Measurements from ENCODE around the gene TRIM62. TPM values are rescaled to one million over a fixed set of nuclear protein-coding genes. Genes with fewer than 3 reads are reported as not detected.
"Not testable (repeated sequence)": the region's sequence is repeated elsewhere in the genome, so short reads cannot be mapped to it uniquely, and the experiment has no call there.

Gene TRIM62
- total RNA-seq, 2 donors from 2014 or later, result 8.7 to 15.0 TPM

GRCh38 chr1:33117440-33118085 is 64.3 kb downstream of the TRIM62 start:
- H3K27me3 Mint-ChIP-seq, result no peaks in the 10 kb centered on the region
- DNase-seq (ENCODE audit: low spot score) (no peak), ATAC-seq (no peak)
- H3K9me3 Mint-ChIP-seq, result no peaks in the 10 kb centered on the region
- peaks cover 0 to 3% of the 10 kb centered on the region in 2 donors for H3K4me1 Mint-ChIP-seq (ENCODE audit: low read depth in 2 of 2)
- no peaks in the 10 kb centered on the region for H3K36me3 Mint-ChIP-seq
- no peak overlapping the region for H3K27ac Mint-ChIP-seq
- no peak overlapping the region for H3K4me3 Mint-ChIP-seq

- no peak for DNase-seq (ENCODE audit: low spot score)
- Mint-ChIP-seq H3K27me3 (no peaks in the 10 kb centered on the region), H3K9me3 (no peaks in the 10 kb centered on the region), H3K27ac (no peak overlapping the region), H3K4me1 (ENCODE audit: low read depth in 2 of 2) (no peaks in the 10 kb centered on the region), H3K36me3 (peaks cover 13% of the 10 kb centered on the region), H3K4me3 (no peak overlapping the region)
- no peak for ATAC-seq
These were observed 69.9 kb downstream of the TRIM62 start for GRCh38 chr1:33111965-33112364.

- Mint-ChIP-seq H3K4me3 (no peak overlapping the region), H3K36me3 (peaks cover 13% of the 10 kb centered on the region), H3K9me3 (no peaks in the 10 kb centered on the region), H3K27me3 (no peaks in the 10 kb centered on the region), H3K4me1 (ENCODE audit: low read depth in 2 of 2) (no peaks in the 10 kb centered on the region), H3K27ac (no peak overlapping the region)
- ATAC-seq (no peak), DNase-seq (ENCODE audit: low spot score) (no peak)
These were observed 71.4 kb downstream of the TRIM62 start for GRCh38 chr1:33110477-33110876.

- H3K9me3 Mint-ChIP-seq; H3K36me3 Mint-ChIP-seq; ATAC-seq; DNase-seq (ENCODE audit: low spot score); H3K27me3 Mint-ChIP-seq: not testable (repeated sequence)
- peak overlapping the region; percentile 92 to 99 for H3K27ac Mint-ChIP-seq
- H3K4me3 Mint-ChIP-seq, result peak overlapping the region; percentile 96
- H3K4me1 Mint-ChIP-seq (ENCODE audit: low read depth in 2 of 2), result peaks cover 50 to 66% of the 10 kb centered on the region in 2 donors
These were observed 81.8 kb downstream of the TRIM62 start for GRCh38 chr1:33100119-33100415.

- no peaks in the 10 kb centered on the region for H3K9me3 Mint-ChIP-seq
- no peaks in the 10 kb centered on the region for H3K27me3 Mint-ChIP-seq
- ATAC-seq (peak; percentile 99), DNase-seq (ENCODE audit: low spot score) (peak; percentile 85)
- H3K27ac Mint-ChIP-seq, result peak overlapping the region; percentile 92 to 99
- H3K36me3 Mint-ChIP-seq, result peaks cover 4% of the 10 kb centered on the region
- H3K4me1 Mint-ChIP-seq (ENCODE audit: low read depth in 2 of 2), result peaks cover 53 to 66% of the 10 kb centered on the region in 2 donors
- H3K4me3 Mint-ChIP-seq, result peak overlapping the region; percentile 96
These were observed 82.3 kb downstream of the TRIM62 start for GRCh38 chr1:33099290-33100118.

GRCh38 chr1:33098371-33098770 is 83.5 kb downstream of the TRIM62 start:
- no peak for DNase-seq (ENCODE audit: low spot score)
- H3K9me3 Mint-ChIP-seq, result no peaks in the 10 kb centered on the region
- H3K36me3 Mint-ChIP-seq, result peaks cover 4% of the 10 kb centered on the region
- no peak for ATAC-seq
- H3K4me1 Mint-ChIP-seq (ENCODE audit: low read depth in 2 of 2), result peaks cover 55 to 64% of the 10 kb centered on the region in 2 donors
- peak overlapping the region; percentile 96 for H3K4me3 Mint-ChIP-seq
- H3K27me3 Mint-ChIP-seq, result no peaks in the 10 kb centered on the region
- H3K27ac Mint-ChIP-seq, result peak overlapping the region; percentile 92 to 99

GRCh38 chr1:33097762-33098161 is 84.1 kb downstream of the TRIM62 start:
- no peaks in the 10 kb centered on the region for H3K27me3 Mint-ChIP-seq
- peak overlapping the region; percentile 92 to 99 for H3K27ac Mint-ChIP-seq
- H3K4me1 Mint-ChIP-seq (ENCODE audit: low read depth in 2 of 2), result peaks cover 52 to 58% of the 10 kb centered on the region in 2 donors
- peaks cover 4% of the 10 kb centered on the region for H3K36me3 Mint-ChIP-seq
- DNase-seq (ENCODE audit: low spot score) (no peak), ATAC-seq (no peak)
- H3K4me3 Mint-ChIP-seq, result peak overlapping the region; percentile 96
- no peaks in the 10 kb centered on the region for H3K9me3 Mint-ChIP-seq

GRCh38 chr1:33097137-33097611 is 84.7 kb downstream of the TRIM62 start:
- no peak for ATAC-seq
- H3K9me3 Mint-ChIP-seq, result no peaks in the 10 kb centered on the region
- peaks cover 47 to 52% of the 10 kb centered on the region in 2 donors for H3K4me1 Mint-ChIP-seq (ENCODE audit: low read depth in 2 of 2)
- H3K27ac Mint-ChIP-seq, result peak overlapping the region; percentile 17 to 56
- no peaks in the 10 kb centered on the region for H3K27me3 Mint-ChIP-seq
- no peak overlapping the region for H3K4me3 Mint-ChIP-seq
- no peak for DNase-seq (ENCODE audit: low spot score)
- H3K36me3 Mint-ChIP-seq, result no peaks in the 10 kb centered on the region

GRCh38 chr1:33096363-33097005 is 85.4 kb downstream of the TRIM62 start:
- ATAC-seq, result no peak
- Mint-ChIP-seq H3K27me3 (no peaks in the 10 kb centered on the region), H3K4me3 (no peak overlapping the region), H3K9me3 (no peaks in the 10 kb centered on the region), H3K36me3 (no peaks in the 10 kb centered on the region), H3K27ac (peak overlapping the region; percentile 17 to 56), H3K4me1 (ENCODE audit: low read depth in 2 of 2) (peaks cover 47 to 48% of the 10 kb centered on the region in 2 donors)
- DNase-seq (ENCODE audit: low spot score), result no peak

Other genes with a start within 250 kb of the TRIM62 start
- gene RNF19B, start 217.2 kb downstream of the TRIM62 start, total RNA-seq, result 100 to 1,000 TPM in 1 of 2 donors, 10 to 100 TPM in 1; 92.0 to 246 TPM
- gene AK2, start 145.2 kb downstream of the TRIM62 start, total RNA-seq, result 100 to 1,000 TPM; 379 to 475 TPM
- 1 to 10 TPM; 2.4 to 4.4 TPM for gene AZIN2, start 100.9 kb downstream of the TRIM62 start, total RNA-seq
- gene ZNF362, start 74.4 kb upstream of the TRIM62 start, total RNA-seq, result 1 to 10 TPM; 6.7 to 7.5 TPM
- gene A3GALT2, start 139.1 kb upstream of the TRIM62 start, total RNA-seq, result not detected
- gene PHC2, start 249.1 kb upstream of the TRIM62 start, total RNA-seq, result 10 to 100 TPM; 14.2 to 27.4 TPM